ENCODE data around the gene MYOF. TPM values are rescaled to one million over a fixed set of nuclear protein-coding genes. Genes with fewer than 3 reads are reported as not detected.

Gene MYOF
- total RNA-seq, 4 donors from 2014 or later: 39.6 to 70.4 (median 59.2) TPM

DNA sequence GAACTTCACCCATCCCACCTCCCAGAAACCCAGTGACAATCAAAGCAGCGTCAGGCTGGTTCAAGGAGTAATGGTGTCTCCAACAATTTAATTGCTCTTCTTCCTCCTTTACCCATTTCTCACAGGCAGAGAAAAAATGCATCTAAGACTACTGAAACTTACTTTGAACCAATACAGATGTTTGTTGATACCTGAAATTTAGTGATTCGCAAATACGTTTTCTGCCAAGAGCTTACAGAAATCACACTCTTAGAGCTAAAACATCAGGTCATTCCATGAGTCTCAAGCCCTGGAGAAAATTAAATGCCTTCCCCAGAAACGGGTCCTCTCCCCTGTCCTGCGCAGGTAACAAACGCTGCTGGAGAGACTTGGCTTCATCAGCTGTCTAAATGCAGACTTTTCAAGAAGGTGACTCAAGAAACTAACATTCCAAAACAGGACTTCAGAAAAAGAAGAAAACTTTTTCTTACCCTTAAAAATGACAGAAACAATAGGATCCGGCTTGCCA, 443 bp downstream of the MYOF start:
- no peak for DNase-seq (ENCODE audit: low spot score in 2 of 2)
- peak overlapping the region; percentile 52 to 69 (median 58) for H3K4me3 ChIP-seq
- peaks cover 0 to 33% (median 4%) of the 10 kb centered on the region in 4 donors for H3K4me1 ChIP-seq
- peaks cover 0 to 4% (median 0%) of the 10 kb centered on the region in 3 donors for H3K36me3 ChIP-seq
- no peaks in the 10 kb centered on the region for H3K27me3 ChIP-seq
- no peaks in the 10 kb centered on the region for H3K9me3 ChIP-seq
- TF ChIP-seq EP300 (IDR thresholded peaks at IDR 0.05) (no peak), CTCF (IDR thresholded peaks at IDR 0.05) (no peak), POLR2A (IDR thresholded peaks at IDR 0.05) (no peak)
- WGBS, 2 donors: 14 to 16% methylated on average over 7 of the region's 7 CpGs
- peak overlapping the region; percentile 75 to 96 (median 85) for H3K27ac ChIP-seq

DNA sequence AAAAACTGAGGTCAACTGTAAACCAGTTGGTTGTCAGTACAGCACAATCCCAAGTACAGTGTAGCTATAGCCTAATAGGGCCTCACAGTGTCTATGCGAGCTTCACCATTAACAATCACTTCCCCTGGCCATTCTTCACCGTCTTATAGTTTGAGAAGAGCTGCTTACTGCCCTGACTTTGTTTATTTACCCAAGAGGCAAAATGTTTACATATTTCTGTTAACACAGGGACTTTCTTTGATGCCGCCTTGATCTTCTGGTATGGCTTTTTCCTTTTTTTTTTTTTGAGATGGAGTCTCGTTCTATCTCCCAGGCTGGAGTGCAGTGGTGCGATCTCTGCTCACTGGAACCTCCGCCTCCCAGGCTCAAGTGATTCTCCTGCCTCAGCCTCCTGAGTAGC, 3.3 kb downstream of the MYOF start:
- no peaks in the 10 kb centered on the region for H3K27me3 ChIP-seq
- no peak overlapping the region for H3K27ac ChIP-seq
- DNase-seq (ENCODE audit: low spot score in 2 of 2): no peak
- 83% methylated on average over 6 of the region's 6 CpGs for WGBS, 2 donors
- H3K36me3 ChIP-seq: peaks cover 0 to 4% (median 0%) of the 10 kb centered on the region in 3 donors
- no peak overlapping the region for H3K4me3 ChIP-seq
- no peaks in the 10 kb centered on the region for H3K9me3 ChIP-seq
- peaks cover 0 to 53% (median 6%) of the 10 kb centered on the region in 4 donors for H3K4me1 ChIP-seq
- TF ChIP-seq CTCF (IDR thresholded peaks at IDR 0.05): no peak
- no peak for TF ChIP-seq POLR2A (IDR thresholded peaks at IDR 0.05)
- no peak for TF ChIP-seq EP300 (IDR thresholded peaks at IDR 0.05)

- H3K4me1 ChIP-seq: peaks cover 0 to 70% (median 12%) of the 10 kb centered on the region in 4 donors
- DNase-seq (ENCODE audit: low spot score in 2 of 2): no peak
- H3K27ac ChIP-seq: peak overlapping the region in 2 of 4 donors; percentile 1 to 42
- H3K27me3 ChIP-seq: no peaks in the 10 kb centered on the region
- H3K9me3 ChIP-seq: no peaks in the 10 kb centered on the region
- no peak overlapping the region for H3K4me3 ChIP-seq
- WGBS, 2 donors: 89% methylated on average over 2 of the region's 2 CpGs
- no peak for TF ChIP-seq EP300 (IDR thresholded peaks at IDR 0.05)
- TF ChIP-seq CTCF (IDR thresholded peaks at IDR 0.05): no peak
- no peak for TF ChIP-seq POLR2A (IDR thresholded peaks at IDR 0.05)
- H3K36me3 ChIP-seq: peaks cover 0 to 4% (median 0%) of the 10 kb centered on the region in 3 donors
These were observed 5.4 kb downstream of the MYOF start for GRCh38 chr10:93476756-93477155.

DNA sequence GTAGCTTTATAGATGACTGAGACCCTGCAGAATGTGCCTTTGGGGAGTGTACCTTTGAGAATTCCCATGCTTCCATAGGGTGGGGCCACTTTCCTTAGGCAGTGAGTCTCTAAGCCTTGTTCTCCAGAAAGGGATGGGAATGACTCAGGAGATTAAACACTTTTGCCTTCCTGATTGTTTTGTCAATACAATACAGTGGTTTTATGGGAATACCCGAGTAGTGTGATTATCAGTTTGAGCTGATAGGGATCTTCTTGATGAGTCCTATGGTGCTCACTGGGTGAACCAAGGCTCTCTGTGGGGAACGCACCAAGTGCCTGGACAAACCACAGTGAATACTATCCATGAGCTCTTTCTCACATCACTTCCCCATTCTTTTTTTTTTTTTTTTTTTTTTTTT, 6.3 kb downstream of the MYOF start:
- 46 to 77% methylated on average over 2 of the region's 2 CpGs for WGBS, 2 donors
- DNase-seq (ENCODE audit: low spot score in 2 of 2): no peak
- Histone ChIP-seq H3K9me3 (no peaks in the 10 kb centered on the region), H3K27ac (peak overlapping the region in 2 of 4 donors; percentile 30 to 42), H3K27me3 (no peaks in the 10 kb centered on the region), H3K36me3 (peaks cover 0 to 4% (median 0%) of the 10 kb centered on the region in 3 donors), H3K4me3 (no peak overlapping the region), H3K4me1 (peaks cover 0 to 75% (median 19%) of the 10 kb centered on the region in 4 donors)
- TF ChIP-seq POLR2A (IDR thresholded peaks at IDR 0.05) (no peak), EP300 (IDR thresholded peaks at IDR 0.05) (no peak), CTCF (IDR thresholded peaks at IDR 0.05) (no peak)

DNA sequence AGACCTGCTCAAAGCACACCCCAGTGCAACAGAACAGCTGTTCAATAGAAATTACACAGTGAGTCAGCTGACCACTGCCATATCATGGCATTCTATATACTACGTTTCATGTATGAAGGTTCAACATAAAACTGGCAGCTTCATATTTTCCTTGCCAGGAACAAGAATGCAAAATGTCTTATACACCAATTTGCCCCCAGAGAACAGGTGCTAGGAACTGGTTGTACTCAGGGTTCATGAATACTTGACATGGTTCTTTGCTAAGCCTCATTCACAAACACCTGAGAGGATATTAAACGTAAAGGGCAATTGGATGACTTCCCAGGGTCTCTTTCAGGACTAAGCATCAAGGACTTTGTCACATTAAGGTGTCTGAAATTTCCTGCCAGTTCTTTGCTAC, 6.9 kb downstream of the MYOF start:
- TF ChIP-seq POLR2A (IDR thresholded peaks at IDR 0.05): no peak
- no peak for TF ChIP-seq EP300 (IDR thresholded peaks at IDR 0.05)
- no peak for TF ChIP-seq CTCF (IDR thresholded peaks at IDR 0.05)
- 80 to 92% methylated on average over 2 of the region's 2 CpGs for WGBS, 2 donors
- peak overlapping the region in 1 of 4 donors; percentile 30 for H3K27ac ChIP-seq
- DNase-seq (ENCODE audit: low spot score in 2 of 2): no peak
- H3K36me3 ChIP-seq: peaks cover 0 to 4% (median 0%) of the 10 kb centered on the region in 3 donors
- H3K4me3 ChIP-seq: no peak overlapping the region
- no peaks in the 10 kb centered on the region for H3K27me3 ChIP-seq
- no peaks in the 10 kb centered on the region for H3K9me3 ChIP-seq
- peaks cover 0 to 74% (median 19%) of the 10 kb centered on the region in 4 donors for H3K4me1 ChIP-seq
